ENCODE data around the gene RGL3.

The RGL3 gene

GRCh38 chr19:11365557-11366117 is 53.5 kb downstream of the RGL3 start:
- Histone ChIP-seq H3K4me1 (ENCODE audit: insufficient read depth, low read length, severe bottlenecking) (no peaks in the 10 kb centered on the region), H3K27me3 (ENCODE audit: insufficient read depth, low read length) (no peaks in the 10 kb centered on the region), H3K9ac (ENCODE audit: low read length) (no peak overlapping the region), H3K27ac (ENCODE audit: low read depth, low read length, poor library complexity, severe bottlenecking) (no peak overlapping the region), H2AFZ (ENCODE audit: low read length) (no peak overlapping the region), H3F3A (ENCODE audit: insufficient read depth, low read length) (no peaks in the 10 kb centered on the region), H3K36me3 (ENCODE audit: insufficient read depth, low read length) (peaks cover 3% of the 10 kb centered on the region; the same call in 1 of the 2 replicates), H3K4me3 (ENCODE audit: low read depth, low read length, poor library complexity, severe bottlenecking) (no peak overlapping the region), H3K9me2 (ENCODE audit: low read depth, low read length) (no peaks in the 10 kb centered on the region), H3K9me3 (ENCODE audit: low read length) (no peaks in the 10 kb centered on the region), H3K4me2 (ENCODE audit: low read length) (no peak overlapping the region), H3K79me2 (ENCODE audit: insufficient read depth, low read length) (no peaks in the 10 kb centered on the region), H4K20me1 (ENCODE audit: insufficient read depth, low read length) (no peaks in the 10 kb centered on the region)
- TF ChIP-seq CTCF (IDR thresholded peaks at IDR 0.05; ENCODE audit: low read length): no peak
- TF ChIP-seq EZH2 (IDR thresholded peaks at IDR 0.05; ENCODE audit: borderline replicate concordance, low read length): no peak

GRCh38 chr19:11364935-11365334 is 54.2 kb downstream of the RGL3 start:
- H3K9me2 ChIP-seq (ENCODE audit: low read depth, low read length): no peaks in the 10 kb centered on the region
- H3K4me2 ChIP-seq (ENCODE audit: low read length): no peak overlapping the region
- no peaks in the 10 kb centered on the region for H3K4me1 ChIP-seq (ENCODE audit: insufficient read depth, low read length, severe bottlenecking)
- no peaks in the 10 kb centered on the region for H3F3A ChIP-seq (ENCODE audit: insufficient read depth, low read length)
- no peaks in the 10 kb centered on the region for H3K9me3 ChIP-seq (ENCODE audit: low read length)
- H3K9ac ChIP-seq (ENCODE audit: low read length): no peak overlapping the region
- H4K20me1 ChIP-seq (ENCODE audit: insufficient read depth, low read length): no peaks in the 10 kb centered on the region
- no peaks in the 10 kb centered on the region for H3K79me2 ChIP-seq (ENCODE audit: insufficient read depth, low read length)
- H3K27ac ChIP-seq (ENCODE audit: low read depth, low read length, poor library complexity, severe bottlenecking): no peak overlapping the region
- H3K27me3 ChIP-seq (ENCODE audit: insufficient read depth, low read length): no peaks in the 10 kb centered on the region
- H3K4me3 ChIP-seq (ENCODE audit: low read depth, low read length, poor library complexity, severe bottlenecking): no peak overlapping the region
- no peak overlapping the region for H2AFZ ChIP-seq (ENCODE audit: low read length)
- H3K36me3 ChIP-seq (ENCODE audit: insufficient read depth, low read length): peaks cover 3% of the 10 kb centered on the region; the same call in 1 of the 2 replicates
- TF ChIP-seq CTCF (IDR thresholded peaks at IDR 0.05; ENCODE audit: low read length) (no peak), EZH2 (IDR thresholded peaks at IDR 0.05; ENCODE audit: borderline replicate concordance, low read length) (no peak)

- no peak overlapping the region for H3K4me3 ChIP-seq (ENCODE audit: low read depth, low read length, poor library complexity, severe bottlenecking)
- no peaks in the 10 kb centered on the region for H3K27me3 ChIP-seq (ENCODE audit: insufficient read depth, low read length)
- H2AFZ ChIP-seq (ENCODE audit: low read length): no peak overlapping the region
- H3K79me2 ChIP-seq (ENCODE audit: insufficient read depth, low read length): no peaks in the 10 kb centered on the region
- H3F3A ChIP-seq (ENCODE audit: insufficient read depth, low read length): no peaks in the 10 kb centered on the region
- peaks cover 3% of the 10 kb centered on the region; the same call in 1 of the 2 replicates for H3K36me3 ChIP-seq (ENCODE audit: insufficient read depth, low read length)
- H3K9ac ChIP-seq (ENCODE audit: low read length): no peak overlapping the region
- H3K27ac ChIP-seq (ENCODE audit: low read depth, low read length, poor library complexity, severe bottlenecking): no peak overlapping the region
- H3K9me2 ChIP-seq (ENCODE audit: low read depth, low read length): no peaks in the 10 kb centered on the region
- no peaks in the 10 kb centered on the region for H3K4me1 ChIP-seq (ENCODE audit: insufficient read depth, low read length, severe bottlenecking)
- no peak for TF ChIP-seq EZH2 (IDR thresholded peaks at IDR 0.05; ENCODE audit: borderline replicate concordance, low read length)
- no peak for TF ChIP-seq CTCF (IDR thresholded peaks at IDR 0.05; ENCODE audit: low read length)
- H3K9me3 ChIP-seq (ENCODE audit: low read length): no peaks in the 10 kb centered on the region
- H4K20me1 ChIP-seq (ENCODE audit: insufficient read depth, low read length): no peaks in the 10 kb centered on the region
- H3K4me2 ChIP-seq (ENCODE audit: low read length): no peak overlapping the region
These were observed 54.7 kb downstream of the RGL3 start for GRCh38 chr19:11364296-11364904.

All from OCI-LY1 (cell line).